Psoas muscle (tissue), 8 donors: ENCODE measurements around the gene DHX40. TPM values are rescaled to one million over a fixed set of nuclear protein-coding genes. Genes with fewer than 3 reads are reported as not detected.
A peak's percentile ranks its signal among the peaks of the same experiment; 100 is the strongest.

Source experiments
- ATAC-seq, 4 donors: fragments of 200-7000 bp; cut with Tn5 transposase; one replicate each; pipeline ENCODE4 v1.9.1; 2020; ENCODE audit warnings: moderate library complexity in 3 of 4, mild to moderate bottlenecking in 2 of 4
- DNase-seq, 2 donors: peaks; one replicate each; pipeline ENCODE4 v3.0.0-alpha.2; 2020
- H3K27ac ChIP-seq: fragments of 200-600 bp; one replicate; pipeline ENCODE4 v1.8.0; 2022
- H3K27me3 ChIP-seq, 3 donors: fragments of 200-600 bp in 1 of 3; one replicate each; pipeline versions ENCODE4 v1.6.1 to v1.8.0; 2013 to 2022; ENCODE audit warnings: low read length in 2 of 3, mild to moderate bottlenecking in 2 of 3, moderate library complexity in 1 of 3; ENCODE audit not compliant: insufficient read depth in 3 of 3
- H3K36me3 ChIP-seq, 2 donors: fragments of 200-600 bp in 1 of 2; one replicate each; pipeline versions ENCODE4 v1.6.1 to v1.8.0; 2013 to 2022; ENCODE audit warnings: low read depth in 1 of 2, mild to moderate bottlenecking in 1 of 2, moderate library complexity in 1 of 2; ENCODE audit not compliant: insufficient read depth in 1 of 2
- H3K4me1 ChIP-seq: fragments of 200-600 bp; one replicate; pipeline ENCODE4 v1.8.0; 2022
- H3K4me3 ChIP-seq: fragments of 200-600 bp; one replicate; pipeline ENCODE4 v1.8.0; 2022; ENCODE audit warnings: mild to moderate bottlenecking
- H3K9me3 ChIP-seq: fragments of 200-600 bp; one replicate; pipeline ENCODE4 v1.8.0; 2022
- WGBS, 3 donors: extraction: QIAGEN DNeasy Blood & Tissue Kit; methylation state at CpG; one replicate each; pipeline versions ENCODE4 v1.1.6 to v1.1.7; 2013; 5-methylcytosine and 5-hydroxymethylcytosine counted together
- intact Hi-C, 2 donors: fragments of 100-400 bp; cut with DNase I; formaldehyde crosslinking; loops; one replicate each; pipeline versions ENCODE4 v1.11.0 to v1.14.2; 2022
- polyA plus RNA-seq, 3 donors: library from polyadenylated mRNA; stranded (reverse); fragments of 200-250 nt; gene quantifications; one replicate each; pipeline ENCODE4 v1.2.3, GENCODE V29; 2013
- total RNA-seq, 4 donors: library from RNA; stranded (reverse); fragmentation: NEBNext Ultra II Directional in 2 of 4; extraction: Animal tissue kit (Norgen Biotek cat#: 25700) in 2 of 4; gene quantifications; one replicate each; pipeline versions ENCODE4 v1.2.1 to v1.2.4, GENCODE V29; 2021 to 2023
- TF ChIP-seq, protein P1 (sequence below): fragments of 200-600 bp; IDR thresholded peaks from one replicate; pipeline ENCODE4 v1.8.0; 2022; ENCODE audit warnings: antibody characterized with exemption
- donor health status: healthy with polysubstance abuse.
- donor health status: DM: no; HTN: no; CAD: no; lungs with moderate emphysema.
- donor health status: Bipolar disorder and iron deficiency.
- donor health status: healthy.
- donor health status: DM: yes; HTN: yes; CAD: no.
- donor health status: DM: no; HTN: no; CAD: no.
- donor health status: DM: no; HTN: no; CAD: no.
- donor health status: DM: yes; HTN: yes; CAD: no.

Gene DHX40
- total and polyA plus RNA-seq, 7 donors, result 8.5 to 21.8 (median 17.2) TPM

DNA sequence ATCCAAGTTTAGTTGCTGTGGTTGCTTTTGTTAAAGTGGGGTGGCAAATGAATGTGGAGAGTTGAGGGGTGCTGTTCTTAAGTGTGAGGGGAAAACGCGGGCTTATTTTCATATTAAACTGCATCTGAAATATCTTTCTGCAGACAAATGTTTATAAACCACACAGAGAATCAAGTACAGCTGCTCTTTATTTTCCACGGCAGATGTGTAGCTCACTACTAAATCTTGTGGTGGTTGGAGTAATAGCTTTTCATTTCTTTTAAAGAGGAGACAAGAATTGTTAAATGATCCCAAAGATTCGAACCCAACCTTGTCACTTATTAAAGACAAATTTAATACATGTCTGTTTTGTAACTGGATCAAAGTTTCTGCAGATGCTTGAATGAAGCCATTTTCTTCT lies 56.4 kb downstream of the DHX40 start:
- no peak for DNase-seq
- no peak for ATAC-seq
- H3K27ac ChIP-seq, result peak overlapping the region; percentile 98
- TF ChIP-seq, protein P1, sequence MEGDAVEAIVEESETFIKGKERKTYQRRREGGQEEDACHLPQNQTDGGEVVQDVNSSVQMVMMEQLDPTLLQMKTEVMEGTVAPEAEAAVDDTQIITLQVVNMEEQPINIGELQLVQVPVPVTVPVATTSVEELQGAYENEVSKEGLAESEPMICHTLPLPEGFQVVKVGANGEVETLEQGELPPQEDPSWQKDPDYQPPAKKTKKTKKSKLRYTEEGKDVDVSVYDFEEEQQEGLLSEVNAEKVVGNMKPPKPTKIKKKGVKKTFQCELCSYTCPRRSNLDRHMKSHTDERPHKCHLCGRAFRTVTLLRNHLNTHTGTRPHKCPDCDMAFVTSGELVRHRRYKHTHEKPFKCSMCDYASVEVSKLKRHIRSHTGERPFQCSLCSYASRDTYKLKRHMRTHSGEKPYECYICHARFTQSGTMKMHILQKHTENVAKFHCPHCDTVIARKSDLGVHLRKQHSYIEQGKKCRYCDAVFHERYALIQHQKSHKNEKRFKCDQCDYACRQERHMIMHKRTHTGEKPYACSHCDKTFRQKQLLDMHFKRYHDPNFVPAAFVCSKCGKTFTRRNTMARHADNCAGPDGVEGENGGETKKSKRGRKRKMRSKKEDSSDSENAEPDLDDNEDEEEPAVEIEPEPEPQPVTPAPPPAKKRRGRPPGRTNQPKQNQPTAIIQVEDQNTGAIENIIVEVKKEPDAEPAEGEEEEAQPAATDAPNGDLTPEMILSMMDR, result no peak
- no peaks in the 10 kb centered on the region for H3K27me3 ChIP-seq
- H3K36me3 ChIP-seq, result no peaks in the 10 kb centered on the region
- peaks cover 52% of the 10 kb centered on the region for H3K4me1 ChIP-seq
- intact Hi-C loops, result no loop called here
- H3K4me3 ChIP-seq, result peak overlapping the region; percentile 85
- no peaks in the 10 kb centered on the region for H3K9me3 ChIP-seq
- 18 to 38% (median 26%) methylated on average over 4 of the region's 4 CpGs for WGBS, 3 donors

- DNase-seq (no peak), ATAC-seq (no peak)
- peak overlapping the region; percentile 98 for H3K27ac ChIP-seq
- intact Hi-C loops, result no loop called here
- no peaks in the 10 kb centered on the region for H3K36me3 ChIP-seq
- peak overlapping the region; percentile 85 for H3K4me3 ChIP-seq
- WGBS, 3 donors, result 24 to 36% (median 25%) methylated on average over 2 of the region's 2 CpGs
- H3K9me3 ChIP-seq, result no peaks in the 10 kb centered on the region
- TF ChIP-seq, protein P1, result no peak
- H3K4me1 ChIP-seq, result peaks cover 60% of the 10 kb centered on the region
- H3K27me3 ChIP-seq, result no peaks in the 10 kb centered on the region
Observed at GRCh38 chr17:59623151-59623550, 57.7 kb downstream of the DHX40 start.

DNA sequence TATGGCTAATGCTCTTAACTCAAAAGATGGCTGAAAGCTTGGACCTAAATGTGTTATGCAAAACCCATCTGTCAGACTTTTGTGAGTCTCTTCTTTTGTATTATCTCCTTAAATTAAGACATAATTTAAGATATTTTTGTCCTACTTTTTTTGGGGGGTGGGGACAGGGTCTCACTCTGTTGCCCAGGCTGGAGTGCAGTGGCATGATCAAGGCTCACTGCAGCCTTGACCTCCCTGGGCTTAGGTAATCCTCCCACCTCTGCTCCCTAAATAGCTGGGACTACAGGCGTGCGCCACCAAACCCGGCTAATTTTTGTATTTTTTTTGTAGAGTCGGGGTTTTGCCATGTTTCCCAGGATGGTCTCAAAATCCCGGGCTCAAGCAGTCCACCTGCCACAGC lies 61.3 kb downstream of the DHX40 start:
- Histone ChIP-seq H3K9me3 (no peaks in the 10 kb centered on the region), H3K4me1 (peaks cover 81% of the 10 kb centered on the region), H3K27me3 (no peaks in the 10 kb centered on the region), H3K4me3 (no peak overlapping the region), H3K36me3 (no peaks in the 10 kb centered on the region), H3K27ac (no peak overlapping the region)
- TF ChIP-seq, protein P1, result no peak
- no peak for ATAC-seq
- no peak for DNase-seq
- intact Hi-C loops, result no loop called here
- WGBS, 3 donors, result 82 to 91% (median 88%) methylated on average over 5 of the region's 5 CpGs

- H3K4me1 ChIP-seq, result peaks cover 76% of the 10 kb centered on the region
- ATAC-seq (no peak), DNase-seq (no peak)
- no peaks in the 10 kb centered on the region for H3K9me3 ChIP-seq
- intact Hi-C loops, result no loop called here
- no peak overlapping the region for H3K27ac ChIP-seq
- H3K36me3 ChIP-seq, result no peaks in the 10 kb centered on the region
- no peaks in the 10 kb centered on the region for H3K27me3 ChIP-seq
- WGBS, 3 donors, result 74 to 79% (median 79%) methylated on average over 3 of the region's 3 CpGs
- no peak overlapping the region for H3K4me3 ChIP-seq
- TF ChIP-seq, protein P1, result no peak
Observed at GRCh38 chr17:59627274-59627673, 61.9 kb downstream of the DHX40 start.

GRCh38 chr17:59627770-59628171 lies 62.4 kb downstream of the DHX40 start:
- intact Hi-C loops, result no loop called here
- TF ChIP-seq, protein P1, result no peak
- Histone ChIP-seq H3K4me1 (peaks cover 76% of the 10 kb centered on the region), H3K4me3 (no peak overlapping the region), H3K27ac (no peak overlapping the region), H3K9me3 (no peaks in the 10 kb centered on the region), H3K27me3 (no peaks in the 10 kb centered on the region), H3K36me3 (no peaks in the 10 kb centered on the region)
- DNase-seq, result no peak
- ATAC-seq, result no peak
- 38 to 50% (median 43%) methylated on average over 2 of the region's 2 CpGs for WGBS, 3 donors
